H1 (cell line): ENCODE measurements around the gene TLR5. TPM values are rescaled to one million over a fixed set of nuclear protein-coding genes. Genes with fewer than 3 reads are reported as not detected.
A peak's percentile ranks its signal among the peaks of the same experiment; 100 is the strongest.

ENCODE experiments used
- CTCF ChIA-PET: fragments of 300-600 bp; sonication (Branson Sonifier 250); formaldehyde crosslinking; loops from one replicate; lab custom pipeline; 2021; ENCODE audit not compliant: partially characterized antibody; lab: Charles Lee
- POLR2A ChIA-PET: fragments of 300-600 bp; sonication (Branson Sonifier 250); formaldehyde crosslinking; loops from one replicate; lab custom pipeline; 2021; ENCODE audit warnings: inconsistent platforms; ENCODE audit not compliant: partially characterized antibody; lab: Charles Lee
- DNase-seq, 2 experiments: peaks; one replicate each; pipeline versions ENCODE4 v3.0.0 to v3.0.0-alpha.2; 2010 to 2022; ENCODE audit warnings: low spot score in 2 of 2, low read depth in 1 of 2, mixed read lengths in 1 of 2
- FAIRE-seq: peaks from 2 replicates; lab custom pipeline; 2011; peaks lifted over from hg19 to GRCh38; lab: Jason Lieb, UNC
- H2AFZ ChIP-seq: 2 replicates; pipeline ENCODE4 v1.8.1; 2012; ENCODE audit warnings: low read length, inconsistent platforms
- H2AK5ac ChIP-seq: 2 replicates; pipeline ENCODE4 v1.6.1; 2013; ENCODE audit warnings: low read depth, low read length
- H2BK120ac ChIP-seq: replicated peaks from 2 replicates; pipeline ENCODE3; 2013; ENCODE audit warnings: low read depth, low read length, inconsistent platforms
- H2BK12ac ChIP-seq: 2 replicates; pipeline ENCODE4 v1.6.1; 2013; ENCODE audit warnings: low read depth, low read length
- H2BK15ac ChIP-seq: 2 replicates; pipeline ENCODE4 v1.6.1; 2013; ENCODE audit warnings: low read length
- H2BK20ac ChIP-seq: 2 replicates; pipeline ENCODE4 v1.6.1; 2013; ENCODE audit warnings: low read length
- H2BK5ac ChIP-seq: 2 replicates; pipeline ENCODE4 v1.6.1; 2013; ENCODE audit warnings: low read depth, low read length
- H3K14ac ChIP-seq: 2 replicates; pipeline ENCODE4 v1.6.1; 2013; ENCODE audit warnings: inconsistent platforms; ENCODE audit not compliant: insufficient read length
- H3K18ac ChIP-seq: 2 replicates; pipeline ENCODE4 v1.6.1; 2013; ENCODE audit warnings: low read length; ENCODE audit errors: extremely low read depth
- H3K23ac ChIP-seq: 2 replicates; pipeline ENCODE4 v1.6.1; 2013; ENCODE audit warnings: inconsistent platforms; ENCODE audit not compliant: insufficient read length
- H3K23me2 ChIP-seq: 2 replicates; pipeline ENCODE4 v1.6.1; 2013; ENCODE audit warnings: low read depth, low read length
- H3K27ac ChIP-seq: 2 replicates; pipeline ENCODE4 v1.6.1; 2011; ENCODE audit warnings: low read depth, low read length, inconsistent platforms
- H3K27me3 ChIP-seq, 4 experiments: replicated peaks in 1 of 4; 1 replicate in 1 of 4; 2 replicates in 3 of 4; pipeline versions ENCODE4 v1.6.1 to v1.8.1; 2011 to 2013; ENCODE audit warnings: low read length in 3 of 4, mild to moderate bottlenecking in 3 of 4, inconsistent platforms in 2 of 4, mixed read lengths in 2 of 4, moderate library complexity in 1 of 4; ENCODE audit not compliant: control insufficient read depth in 3 of 4, insufficient read depth in 3 of 4; ENCODE audit errors: extremely low read depth in 1 of 4
- H3K36me3 ChIP-seq, 4 experiments: 2 replicates each; pipeline versions ENCODE4 v1.6.1 to v1.8.1; 2011 to 2013; ENCODE audit warnings: mild to moderate bottlenecking in 4 of 4, low read length in 3 of 4, moderate library complexity in 2 of 4, control low read depth in 1 of 4, inconsistent platforms in 1 of 4; ENCODE audit not compliant: insufficient read depth in 4 of 4, control insufficient read depth in 2 of 4
- H3K4ac ChIP-seq: replicated peaks from 2 replicates; pipeline ENCODE3; 2013; ENCODE audit warnings: low read length, low read depth, mixed read lengths, inconsistent platforms; ENCODE audit not compliant: insufficient read length
- H3K4me1 ChIP-seq, 4 experiments: replicated peaks in 1 of 4; 1 replicate in 1 of 4; 2 replicates in 3 of 4; pipeline versions ENCODE4 v1.6.1 to v1.8.1; 2011 to 2013; ENCODE audit warnings: low read length in 3 of 4, inconsistent platforms in 2 of 4, mixed read lengths in 1 of 4; ENCODE audit not compliant: insufficient read depth in 4 of 4, control insufficient read depth in 3 of 4
- H3K4me2 ChIP-seq, 2 experiments: 2 replicates each; pipeline versions ENCODE4 v1.6.1 to v1.8.1; 2011 to 2013; ENCODE audit warnings: low read depth in 2 of 2, low read length in 2 of 2, control low read depth in 1 of 2, inconsistent platforms in 1 of 2, mild to moderate bottlenecking in 1 of 2; ENCODE audit not compliant: insufficient read depth in 1 of 2
- H3K4me3 ChIP-seq, 4 experiments: fragments of 200-600, 300-600 bp in 1 of 4; sonication (generic), shearing (Covaris generic), sonication (Bioruptor Twin) in 1 of 4; 2 replicates each; pipeline versions ENCODE4 v1.5.1 to v1.8.1; 2011 to 2016; ENCODE audit warnings: low read length in 4 of 4, low read depth in 3 of 4, control low read depth in 2 of 4, inconsistent platforms in 2 of 4, mild to moderate bottlenecking in 2 of 4, mixed read lengths in 1 of 4, moderate library complexity in 1 of 4; ENCODE audit not compliant: insufficient read depth in 2 of 4; ENCODE audit errors: extremely low read depth in 1 of 4
- H3K56ac ChIP-seq: replicated peaks from 2 replicates; pipeline ENCODE3; 2013; ENCODE audit warnings: low read depth, mild to moderate bottlenecking, mixed read lengths, low read length, inconsistent platforms; ENCODE audit not compliant: insufficient read length
- H3K79me1 ChIP-seq: 2 replicates; pipeline ENCODE4 v1.6.1; 2013; ENCODE audit warnings: low read depth, low read length, control low read depth
- H3K79me2 ChIP-seq, 2 experiments: 2 replicates each; pipeline versions ENCODE4 v1.6.1 to v1.8.1; 2012 to 2013; ENCODE audit warnings: low read length in 2 of 2, mild to moderate bottlenecking in 2 of 2, inconsistent platforms in 1 of 2; ENCODE audit not compliant: insufficient read depth in 2 of 2, control insufficient read depth in 1 of 2
- H3K9ac ChIP-seq, 4 experiments: replicated peaks in 1 of 4; 1 replicate in 1 of 4; 2 replicates in 3 of 4; pipeline versions ENCODE4 v1.6.1 to v1.8.1; 2011 to 2013; ENCODE audit warnings: low read depth in 3 of 4, low read length in 3 of 4, control low read depth in 2 of 4, mild to moderate bottlenecking in 2 of 4, moderate library complexity in 2 of 4, inconsistent platforms in 1 of 4; ENCODE audit errors: extremely low read depth in 1 of 4
- H3K9me3 ChIP-seq, 2 experiments: 2 replicates each; pipeline versions ENCODE4 v1.6.1 to v1.8.1; 2012 to 2013; ENCODE audit warnings: mild to moderate bottlenecking in 2 of 2, moderate library complexity in 2 of 2, control low read depth in 1 of 2, inconsistent platforms in 1 of 2, low read depth in 1 of 2, low read length in 1 of 2, mixed read lengths in 1 of 2; ENCODE audit not compliant: insufficient read depth in 2 of 2
- H4K20me1 ChIP-seq, 2 experiments: replicated peaks in 1 of 2; 2 replicates each; pipeline versions ENCODE3 to v1.8.1; 2011 to 2013; ENCODE audit warnings: inconsistent platforms in 2 of 2, low read length in 2 of 2, mild to moderate bottlenecking in 1 of 2; ENCODE audit not compliant: insufficient read depth in 2 of 2, control insufficient read depth in 1 of 2
- H4K5ac ChIP-seq: 2 replicates; pipeline ENCODE4 v1.6.1; 2013; ENCODE audit warnings: low read length, low read depth, mixed read lengths, inconsistent platforms; ENCODE audit not compliant: insufficient read length
- H4K8ac ChIP-seq: 2 replicates; pipeline ENCODE4 v1.8.0; 2013; ENCODE audit warnings: mild to moderate bottlenecking, moderate library complexity, low read length, inconsistent platforms; ENCODE audit not compliant: insufficient read depth; ENCODE audit errors: extremely low read depth
- H4K91ac ChIP-seq: replicated peaks from 2 replicates; pipeline ENCODE3; 2013; ENCODE audit warnings: low read length, mixed read lengths, inconsistent platforms; ENCODE audit not compliant: insufficient read length
- E2F6 ChIP-seq: IDR thresholded peaks from 2 replicates; pipeline ENCODE4 v1.6.1; 2012; ENCODE audit warnings: inconsistent platforms
- KDM4A ChIP-seq: IDR thresholded peaks from one replicate; pipeline ENCODE4 v1.7.1; 2012; ENCODE audit warnings: low read depth, mild to moderate bottlenecking, moderate library complexity, low read length, inconsistent platforms; ENCODE audit not compliant: severe bottlenecking
- WGBS, 2 experiments: shearing (Covaris generic) in 1 of 2; methylation state at CpG; one replicate each; pipeline versions ENCODE4 v1.1.6 to v1.1.7; 2013 to 2015; ENCODE audit warnings: low lambda C conversion rate in 2 of 2, mixed read lengths in 2 of 2, inconsistent platforms in 1 of 2, low coverage in 1 of 2, missing lambda C conversion rate in 1 of 2; ENCODE audit not compliant: insufficient replicate concordance in 2 of 2, insufficient coverage in 1 of 2, insufficient read length in 1 of 2; ENCODE audit errors: extremely low coverage in 1 of 2, missing lambda C conversion rate in 1 of 2; 5-methylcytosine and 5-hydroxymethylcytosine counted together
- polyA plus RNA-seq, 7 experiments: library from polyadenylated mRNA; depleted of rRNA in 3 of 7; stranded (reverse) in 5 of 7; unstranded in 2 of 7; fragments of >200 nt in 5 of 7; fragments of 200-250 nt in 2 of 7; gene quantifications; 1 replicate in 5 of 7; 2 replicates in 1 of 7; 4 replicates in 1 of 7; pipeline versions ENCODE4 v1.2.1 to v1.2.3, GENCODE V29; 2011 to 2013; ENCODE audit warnings: missing spikeins in 2 of 7, mixed read lengths in 2 of 7
- total RNA-seq: library from RNA; stranded (reverse); fragmentation: NEBNext Ultra II Directional; extraction: Animal tissue kit (Norgen Biotek cat#: 25700); gene quantifications from 2 replicates; pipeline ENCODE4 v1.2.1, GENCODE V29; 2021

TLR5 gene
- total and polyA plus RNA-seq, 2 of the 8 experiments (the other 6 are each of a cell fraction or from before 2014, with no cell fraction given), result 0.35 to 0.74 TPM

GRCh38 chr1:223143537-223144248 lies 645 bp upstream of the TLR5 start:
- Histone ChIP-seq H3K23me2 (no peaks in the 10 kb centered on the region), H2BK5ac (no peak overlapping the region; the same call in 1 of the 2 replicates), H2AK5ac (no peak overlapping the region), H3K9me3 (no peaks in the 10 kb centered on the region), H3K14ac (no peak overlapping the region), H4K8ac (no peak overlapping the region; the same call in 1 of the 2 replicates), H3K79me1 (no peaks in the 10 kb centered on the region), H2BK120ac (no peak overlapping the region), H2BK12ac (no peak overlapping the region), H2BK20ac (no peak overlapping the region), H3K4me1 (peaks cover 0 to 12% (median 5%) of the 10 kb centered on the region in 4 experiments; a peak in 5 of 7 replicates), H3K79me2 (no peaks in the 10 kb centered on the region), H4K20me1 (no peaks in the 10 kb centered on the region), H2BK15ac (peak overlapping the region; percentile 0; the same call in 1 of the 2 replicates), H3K4me2 (peak overlapping the region; percentile 47 to 65), H3K23ac (no peak overlapping the region), H3K4me3 (peak overlapping the region; percentile 25 to 60 (median 42)), H3K56ac (no peak overlapping the region), H3K9ac (no peak overlapping the region; a peak in 2 of 7 replicates), H3K27ac (no peak overlapping the region), H3K18ac (0 out of 2 replicates have a peak overlapping the region, but pooled peaks have one; percentile 24), H3K36me3 (no peaks in the 10 kb centered on the region), H4K5ac (peak overlapping the region; percentile 23), H2AFZ (peak overlapping the region; percentile 97), H3K27me3 (peaks cover 0 to 6% (median 4%) of the 10 kb centered on the region in 4 experiments; a peak in 4 of 7 replicates), H3K4ac (peak overlapping the region; percentile 79), H4K91ac (no peak overlapping the region)
- TF ChIP-seq KDM4A, result no peak
- TF ChIP-seq E2F6, result peak; percentile 46; the same call in 1 of the 2 replicates
- DNase-seq (no peak), FAIRE-seq (no peak)
- ChIA-PET POLR2A (interaction anchor here (1.6 kb wide), 1 partner anchor 9 kb away, joined by 4 read pairs; no protein-coding TSS in a partner anchor), CTCF (interaction anchor here (0.7 to 5.5 kb wide), 12 partner anchors 8 to 540 kb away, joined by 3 to 36 read pairs (median 4); no protein-coding TSS in a partner anchor)
- WGBS, 2 experiments, result 92% methylated on average over 11 of the region's 11 CpGs; no CpG with 5 or more reads in 1 of the 2 experiments
